Smooth muscle cell (in vitro differentiated cells): ENCODE data around the gene RAD21L1. TPM values are rescaled to one million over a fixed set of nuclear protein-coding genes. Genes with fewer than 3 reads are reported as not detected.

Experiments used
- DNase-seq: peaks from one replicate; lab custom pipeline; 2025; ENCODE audit not compliant: unreplicated experiment; lab: John Stamatoyannopoulos, UW
- H2AFZ ChIP-seq: fragments of 200-600 bp; sonication (generic); 2 replicates; pipeline ENCODE4 v1.6.0; 2016; ENCODE audit warnings: antibody characterized with exemption, low read depth, mild to moderate bottlenecking
- H3F3A ChIP-seq: fragments of 200-600 bp; sonication (generic); 2 replicates; pipeline ENCODE4 v1.6.0; 2017; ENCODE audit warnings: antibody characterized with exemption, low read depth
- H3K27ac ChIP-seq: fragments of 200-600 bp; sonication (generic); 2 replicates; pipeline ENCODE4 v1.5.1; 2016; ENCODE audit warnings: low read depth, mild to moderate bottlenecking
- H3K27me3 ChIP-seq: fragments of 200-600 bp; sonication (generic); 2 replicates; pipeline ENCODE4 v1.6.1; 2016; ENCODE audit warnings: low read depth, mild to moderate bottlenecking
- H3K36me3 ChIP-seq: fragments of 200-600 bp; sonication (generic); 2 replicates; pipeline ENCODE4 v1.5.1; 2016; ENCODE audit warnings: low read depth
- H3K4me1 ChIP-seq: fragments of 200-600 bp; sonication (generic); 2 replicates; pipeline ENCODE4 v1.5.1; 2016; ENCODE audit warnings: low read depth
- H3K4me2 ChIP-seq: fragments of 200-600 bp; sonication (generic); 2 replicates; pipeline ENCODE4 v1.6.0; 2016; ENCODE audit warnings: mild to moderate bottlenecking
- H3K4me3 ChIP-seq: fragments of 200-600 bp; sonication (generic); 2 replicates; pipeline ENCODE4 v1.5.1; 2016; ENCODE audit warnings: mild to moderate bottlenecking
- H3K79me2 ChIP-seq: fragments of 200-600 bp; sonication (generic); 2 replicates; pipeline ENCODE4 v1.6.0; 2016; ENCODE audit warnings: low read depth, mild to moderate bottlenecking
- H3K9ac ChIP-seq: fragments of 200-600 bp; sonication (generic); 2 replicates; pipeline ENCODE4 v1.6.0; 2016; ENCODE audit warnings: low read depth
- H3K9me3 ChIP-seq: fragments of 200-600 bp; sonication (generic); replicated peaks from 2 replicates; pipeline ENCODE4 v1.5.1; 2016; ENCODE audit warnings: low read depth
- H4K20me1 ChIP-seq: fragments of 200-600 bp; sonication (generic); 2 replicates; pipeline ENCODE4 v1.6.0; 2016; ENCODE audit warnings: low read depth
- CTCF ChIP-seq: fragments of 200-600 bp; sonication (generic); IDR thresholded peaks from 2 replicates; pipeline ENCODE4 v1.5.1; 2017; ENCODE audit warnings: borderline replicate concordance, mild to moderate bottlenecking, antibody characterized with exemption; ENCODE audit not compliant: insufficient read depth, poor library complexity, severe bottlenecking
- WGBS: methylation state at CpG from one replicate; pipeline ENCODE4 v1.1.7; 2016; ENCODE audit warnings: low lambda C conversion rate; 5-methylcytosine and 5-hydroxymethylcytosine counted together
- polyA plus RNA-seq: library from polyadenylated mRNA; unstranded; fragments of >200 nt; fragmentation: Nextera tagmentation; extraction: Ambion mirVana; gene quantifications from 2 replicates; pipeline ENCODE4 v1.2.1, GENCODE V29; 2016
- total RNA-seq: library from RNA; depleted of rRNA; stranded (reverse); fragments of >200 nt; gene quantifications from 2 replicates; pipeline ENCODE4 v1.2.3, GENCODE V29; 2014

The RAD21L1 gene
- total and polyA plus RNA-seq, 2 experiments from 2014 or later = not detected

GRCh38 chr20:1298166-1298565 is 72.3 kb downstream of the RAD21L1 start:
- WGBS = 90% methylated on average over 5 of the region's 5 CpGs
- peaks cover 7% of the 10 kb centered on the region for H3K4me1 ChIP-seq
- H3K36me3 ChIP-seq = no peaks in the 10 kb centered on the region
- no peak overlapping the region for H2AFZ ChIP-seq
- H3K27me3 ChIP-seq = no peaks in the 10 kb centered on the region
- H3K4me3 ChIP-seq = no peak overlapping the region
- no peak overlapping the region for H3K4me2 ChIP-seq
- no peaks in the 10 kb centered on the region for H4K20me1 ChIP-seq
- no peak overlapping the region for H3K27ac ChIP-seq
- no peaks in the 10 kb centered on the region for H3K9me3 ChIP-seq
- no peak overlapping the region for H3K9ac ChIP-seq
- H3K79me2 ChIP-seq = no peaks in the 10 kb centered on the region
- no peaks in the 10 kb centered on the region for H3F3A ChIP-seq
- no peak for DNase-seq
- no peak for TF ChIP-seq CTCF

- peaks cover 7% of the 10 kb centered on the region for H3K4me1 ChIP-seq
- H4K20me1 ChIP-seq = no peaks in the 10 kb centered on the region
- WGBS = 89% methylated on average over 10 of the region's 10 CpGs
- DNase-seq = no peak
- no peak overlapping the region for H2AFZ ChIP-seq
- no peaks in the 10 kb centered on the region for H3K9me3 ChIP-seq
- no peak overlapping the region for H3K9ac ChIP-seq
- H3F3A ChIP-seq = no peaks in the 10 kb centered on the region
- no peaks in the 10 kb centered on the region for H3K27me3 ChIP-seq
- H3K79me2 ChIP-seq = no peaks in the 10 kb centered on the region
- no peak overlapping the region for H3K4me3 ChIP-seq
- no peak overlapping the region for H3K4me2 ChIP-seq
- H3K27ac ChIP-seq = no peak overlapping the region
- no peaks in the 10 kb centered on the region for H3K36me3 ChIP-seq
- TF ChIP-seq CTCF = no peak
Measured at GRCh38 chr20:1298888-1299511, 73.2 kb downstream of the RAD21L1 start.

GRCh38 chr20:1299522-1299921 is 73.7 kb downstream of the RAD21L1 start:
- H3K4me3 ChIP-seq = no peak overlapping the region
- no peak overlapping the region for H3K27ac ChIP-seq
- H3K79me2 ChIP-seq = no peaks in the 10 kb centered on the region
- H3K9ac ChIP-seq = no peak overlapping the region
- 83% methylated on average over 9 of the region's 9 CpGs for WGBS
- H4K20me1 ChIP-seq = no peaks in the 10 kb centered on the region
- no peak for DNase-seq
- no peak overlapping the region for H2AFZ ChIP-seq
- H3F3A ChIP-seq = no peaks in the 10 kb centered on the region
- no peaks in the 10 kb centered on the region for H3K9me3 ChIP-seq
- no peaks in the 10 kb centered on the region for H3K27me3 ChIP-seq
- no peak overlapping the region for H3K4me2 ChIP-seq
- H3K36me3 ChIP-seq = no peaks in the 10 kb centered on the region
- peaks cover 7% of the 10 kb centered on the region for H3K4me1 ChIP-seq
- no peak for TF ChIP-seq CTCF
